Upper lobe of left lung (tissue), 4 donors: ENCODE data around the gene CTAG1B.
"Not testable (repeated sequence)": the region's sequence is repeated elsewhere in the genome, so short reads cannot be mapped to it uniquely, and the experiment has no call there.

Experiments used
- EP300 ChIP-seq, 4 donors: sonication (generic); formaldehyde crosslinking; IDR thresholded peaks; one replicate each; pipeline ENCODE4 v1.5.1; 2017; ENCODE audit warnings: antibody characterized with exemption in 4 of 4, control low read depth in 2 of 4
- POLR2A ChIP-seq, 4 donors: fragments of 450-650 bp; IDR thresholded peaks; one replicate each; pipeline ENCODE4 v1.5.1; 2016 to 2017; ENCODE audit warnings: antibody characterized with exemption in 4 of 4, mild to moderate bottlenecking in 2 of 4
- POLR2AphosphoS5 ChIP-seq, 2 donors: sonication (generic); formaldehyde crosslinking; IDR thresholded peaks; one replicate each; pipeline ENCODE4 v1.5.1; 2017; ENCODE audit warnings: antibody characterized with exemption in 2 of 2
- TF ChIP-seq, protein P1 (sequence below), 6 experiments: fragments of 450-650 bp in 4 of 6; fragments of 200-600 bp in 2 of 6; sonication (generic) in 2 of 6; IDR thresholded peaks; one replicate each; pipeline ENCODE4 v1.5.1; 2016 to 2019; ENCODE audit warnings: antibody characterized with exemption in 6 of 6

DNA sequence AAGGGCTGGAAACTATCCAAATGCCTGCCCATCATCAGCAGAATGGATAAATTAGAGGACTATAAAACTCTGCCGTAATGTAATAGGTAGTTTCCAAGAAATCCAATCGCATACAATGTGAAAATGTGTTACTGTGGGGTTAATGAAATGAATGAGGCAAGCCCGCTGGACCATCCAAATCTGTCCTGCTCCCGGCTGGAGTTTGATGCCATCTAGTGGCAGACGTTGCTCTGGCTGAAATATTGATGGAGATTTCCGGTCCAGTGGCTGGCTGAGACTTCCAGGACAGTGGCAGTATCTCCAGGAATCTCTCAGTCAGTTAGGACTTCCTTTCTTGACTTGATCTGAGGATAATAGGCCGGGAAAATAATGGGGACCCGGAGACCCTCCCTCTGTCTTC is 36.1 kb downstream of the CTAG1B start:
- TF ChIP-seq, protein P1, sequence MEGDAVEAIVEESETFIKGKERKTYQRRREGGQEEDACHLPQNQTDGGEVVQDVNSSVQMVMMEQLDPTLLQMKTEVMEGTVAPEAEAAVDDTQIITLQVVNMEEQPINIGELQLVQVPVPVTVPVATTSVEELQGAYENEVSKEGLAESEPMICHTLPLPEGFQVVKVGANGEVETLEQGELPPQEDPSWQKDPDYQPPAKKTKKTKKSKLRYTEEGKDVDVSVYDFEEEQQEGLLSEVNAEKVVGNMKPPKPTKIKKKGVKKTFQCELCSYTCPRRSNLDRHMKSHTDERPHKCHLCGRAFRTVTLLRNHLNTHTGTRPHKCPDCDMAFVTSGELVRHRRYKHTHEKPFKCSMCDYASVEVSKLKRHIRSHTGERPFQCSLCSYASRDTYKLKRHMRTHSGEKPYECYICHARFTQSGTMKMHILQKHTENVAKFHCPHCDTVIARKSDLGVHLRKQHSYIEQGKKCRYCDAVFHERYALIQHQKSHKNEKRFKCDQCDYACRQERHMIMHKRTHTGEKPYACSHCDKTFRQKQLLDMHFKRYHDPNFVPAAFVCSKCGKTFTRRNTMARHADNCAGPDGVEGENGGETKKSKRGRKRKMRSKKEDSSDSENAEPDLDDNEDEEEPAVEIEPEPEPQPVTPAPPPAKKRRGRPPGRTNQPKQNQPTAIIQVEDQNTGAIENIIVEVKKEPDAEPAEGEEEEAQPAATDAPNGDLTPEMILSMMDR (IDR thresholded peaks at IDR 0.05): not testable (repeated sequence)
- not testable (repeated sequence) for TF ChIP-seq POLR2A, POLR2AphosphoS5, EP300 (IDR thresholded peaks at IDR 0.05)
